Measurements from ENCODE around the gene RASSF7. TPM values are rescaled to one million over a fixed set of nuclear protein-coding genes. Genes with fewer than 3 reads are reported as not detected.

The RASSF7 gene
- total and polyA plus RNA-seq, 7 experiments from 2014 or later = 20.0 to 45.4 (median 35.5) TPM

GRCh38 chr11:593347-593746 is 32.6 kb downstream of the RASSF7 start:
- DNase-seq (no peak), ATAC-seq (no peak)
- H3K4me1 ChIP-seq (ENCODE audit: control insufficient read depth in 2 of 2, insufficient read depth in 2 of 2, low read length in 2 of 2) = peaks cover under 1 to 4% of the 10 kb centered on the region in 2 donors
- H3K27me3 ChIP-seq (ENCODE audit: control insufficient read depth in 2 of 2, insufficient read depth in 2 of 2, low read length in 2 of 2) = no peaks in the 10 kb centered on the region
- peaks cover 12 to 89% (median 21%) of the 10 kb centered on the region in 3 experiments for H3K36me3 ChIP-seq (ENCODE audit: control insufficient read depth in 2 of 3, insufficient read depth in 3 of 3, low read length in 3 of 3)
- H3K27ac ChIP-seq (ENCODE audit: low read depth, low read length) = no peak overlapping the region
- ChIA-PET CTCF (no interaction called here), POLR2A (no interaction called here)
- H3K4me3 ChIP-seq (ENCODE audit: low read length) = no peak overlapping the region
- H3K9me3 ChIP-seq (ENCODE audit: control insufficient read depth in 2 of 3, low read length in 3 of 3) = no peaks in the 10 kb centered on the region
- H3K4me1 Mint-ChIP-seq = peaks cover 0 to 22% (median 8%) of the 10 kb centered on the region in 7 donors
- no peak overlapping the region for H3K27ac Mint-ChIP-seq
- H3K27me3 Mint-ChIP-seq = no peaks in the 10 kb centered on the region
- peaks cover 8 to 41% (median 17%) of the 10 kb centered on the region in 5 donors for H3K36me3 Mint-ChIP-seq
- peaks cover 0 to 3% (median 0%) of the 10 kb centered on the region in 11 donors for H3K9me3 Mint-ChIP-seq
- intact Hi-C loops (cut with micrococcal nuclease) = no loop called here
- H3K4me3 Mint-ChIP-seq = no peak overlapping the region

GRCh38 chr11:595400-595799 is 34.6 kb downstream of the RASSF7 start:
- ATAC-seq = no peak
- peaks cover 4 to 37% (median 10%) of the 10 kb centered on the region in 5 donors for H3K36me3 Mint-ChIP-seq
- peaks cover 0 to 3% (median 0%) of the 10 kb centered on the region in 11 donors for H3K9me3 Mint-ChIP-seq
- H3K27ac Mint-ChIP-seq = no peak overlapping the region
- no peak overlapping the region for H3K4me3 Mint-ChIP-seq
- Histone ChIP-seq H3K4me1 (ENCODE audit: control insufficient read depth in 2 of 2, insufficient read depth in 2 of 2, low read length in 2 of 2) (peaks cover 0 to 4% of the 10 kb centered on the region in 2 donors), H3K9me3 (ENCODE audit: control insufficient read depth in 2 of 3, low read length in 3 of 3) (no peaks in the 10 kb centered on the region), H3K4me3 (ENCODE audit: low read length) (no peak overlapping the region), H3K36me3 (ENCODE audit: control insufficient read depth in 2 of 3, insufficient read depth in 3 of 3, low read length in 3 of 3) (peaks cover 15 to 90% (median 17%) of the 10 kb centered on the region in 3 experiments), H3K27me3 (ENCODE audit: control insufficient read depth in 2 of 2, insufficient read depth in 2 of 2, low read length in 2 of 2) (no peaks in the 10 kb centered on the region), H3K27ac (ENCODE audit: low read depth, low read length) (no peak overlapping the region)
- no peak for DNase-seq
- POLR2A ChIA-PET = interaction anchor here (0.6 kb wide), 1 partner anchor 352 kb away, joined by 3 read pairs; no protein-coding TSS in a partner anchor
- intact Hi-C loops (cut with micrococcal nuclease) = no loop called here
- no peaks in the 10 kb centered on the region for H3K27me3 Mint-ChIP-seq
- CTCF ChIA-PET = no interaction called here
- H3K4me1 Mint-ChIP-seq = peaks cover 0 to 11% (median 5%) of the 10 kb centered on the region in 7 donors

DNA sequence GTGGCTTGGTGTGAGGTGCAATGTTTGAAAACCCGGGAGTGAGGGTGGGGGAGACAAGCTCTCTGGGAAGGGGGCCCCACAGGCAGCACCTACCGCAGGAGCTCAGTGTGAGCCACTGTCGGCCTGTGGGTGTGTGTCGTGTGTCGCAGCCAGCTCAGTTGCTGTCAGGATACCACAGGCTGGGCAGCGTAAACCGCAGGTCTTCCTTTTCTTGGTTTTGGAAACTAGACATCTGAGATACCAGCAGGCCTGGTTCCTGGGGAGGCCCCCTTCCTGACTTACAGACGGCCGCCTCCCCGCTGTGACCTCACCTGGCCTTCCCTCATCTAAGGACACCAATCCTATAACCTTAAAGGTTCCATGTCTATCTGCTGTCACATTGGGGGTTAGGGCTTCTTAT is 35.6 kb downstream of the RASSF7 start:
- no peaks in the 10 kb centered on the region for H3K27me3 ChIP-seq (ENCODE audit: control insufficient read depth in 2 of 2, insufficient read depth in 2 of 2, low read length in 2 of 2)
- POLR2A ChIA-PET = no interaction called here
- no peaks in the 10 kb centered on the region for H3K27me3 Mint-ChIP-seq
- DNase-seq (no peak), ATAC-seq (no peak)
- peaks cover 0 to 3% (median 0%) of the 10 kb centered on the region in 11 donors for H3K9me3 Mint-ChIP-seq
- H3K36me3 Mint-ChIP-seq = peaks cover 4 to 34% (median 11%) of the 10 kb centered on the region in 5 donors
- H3K4me1 Mint-ChIP-seq = peaks cover 0 to 11% (median 5%) of the 10 kb centered on the region in 7 donors
- no peak overlapping the region for H3K27ac ChIP-seq (ENCODE audit: low read depth, low read length)
- H3K4me1 ChIP-seq (ENCODE audit: control insufficient read depth in 2 of 2, insufficient read depth in 2 of 2, low read length in 2 of 2) = peaks cover 0 to 4% of the 10 kb centered on the region in 2 donors
- H3K36me3 ChIP-seq (ENCODE audit: control insufficient read depth in 2 of 3, insufficient read depth in 3 of 3, low read length in 3 of 3) = peaks cover 15 to 87% (median 16%) of the 10 kb centered on the region in 3 experiments
- no peaks in the 10 kb centered on the region for H3K9me3 ChIP-seq (ENCODE audit: control insufficient read depth in 2 of 3, low read length in 3 of 3)
- CTCF ChIA-PET = interaction anchor here (0.7 kb wide), 1 partner anchor 382 kb away, joined by 4 read pairs; no protein-coding TSS in a partner anchor
- peak overlapping the region in 2 of 10 donors; percentile 16 to 25 for H3K4me3 Mint-ChIP-seq
- intact Hi-C loops (cut with micrococcal nuclease) = no loop called here
- no peak overlapping the region for H3K4me3 ChIP-seq (ENCODE audit: low read length)
- H3K27ac Mint-ChIP-seq = peak overlapping the region in 2 of 9 donors; percentile 9 to 55

DNA sequence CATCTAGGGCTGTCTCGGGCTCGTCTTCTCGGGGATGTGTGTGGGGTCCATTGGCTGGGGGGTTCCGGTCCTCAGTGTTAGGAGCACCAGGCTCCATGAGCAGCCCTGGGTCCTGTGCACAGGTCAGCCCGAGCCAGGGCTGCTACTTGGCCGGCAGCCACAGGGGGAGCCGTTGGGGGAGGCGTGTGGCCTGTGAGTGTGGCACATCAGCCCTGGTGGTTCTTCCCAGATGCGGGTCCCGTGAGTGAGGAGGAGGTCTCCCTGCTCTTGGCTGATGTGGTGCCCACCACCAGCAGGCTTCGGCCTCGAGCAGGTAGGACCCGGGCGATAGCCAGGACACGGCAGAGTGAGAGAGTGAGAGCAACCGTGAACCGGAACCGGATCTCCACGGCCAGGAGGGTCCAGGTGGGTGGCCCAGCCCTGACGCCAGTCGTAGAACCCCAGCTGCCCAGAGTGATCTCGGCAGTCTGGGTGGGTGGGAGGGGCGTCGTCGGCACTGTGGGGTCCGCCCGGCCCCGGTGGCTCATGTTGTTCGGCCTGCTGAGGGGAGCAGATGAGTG is 36.5 kb downstream of the RASSF7 start:
- H3K36me3 ChIP-seq (ENCODE audit: control insufficient read depth in 2 of 3, insufficient read depth in 3 of 3, low read length in 3 of 3) = peaks cover 14 to 90% (median 16%) of the 10 kb centered on the region in 3 experiments
- ATAC-seq (peak; percentile 45), DNase-seq (no peak)
- H3K27ac ChIP-seq (ENCODE audit: low read depth, low read length) = no peak overlapping the region
- peak overlapping the region in 1 of 9 donors; percentile 36 for H3K27ac Mint-ChIP-seq
- intact Hi-C loops (cut with micrococcal nuclease) = no loop called here
- peaks cover 0 to 4% of the 10 kb centered on the region in 2 donors for H3K4me1 ChIP-seq (ENCODE audit: control insufficient read depth in 2 of 2, insufficient read depth in 2 of 2, low read length in 2 of 2)
- no peaks in the 10 kb centered on the region for H3K27me3 ChIP-seq (ENCODE audit: control insufficient read depth in 2 of 2, insufficient read depth in 2 of 2, low read length in 2 of 2)
- H3K4me1 Mint-ChIP-seq = peaks cover 0 to 11% (median 3%) of the 10 kb centered on the region in 7 donors
- H3K4me3 Mint-ChIP-seq = no peak overlapping the region
- peaks cover 0 to 3% (median 0%) of the 10 kb centered on the region in 11 donors for H3K9me3 Mint-ChIP-seq
- H3K27me3 Mint-ChIP-seq = no peaks in the 10 kb centered on the region
- H3K36me3 Mint-ChIP-seq = peaks cover 3 to 39% (median 12%) of the 10 kb centered on the region in 5 donors
- ChIA-PET CTCF (no interaction called here), POLR2A (no interaction called here)
- no peaks in the 10 kb centered on the region for H3K9me3 ChIP-seq (ENCODE audit: control insufficient read depth in 2 of 3, low read length in 3 of 3)
- no peak overlapping the region for H3K4me3 ChIP-seq (ENCODE audit: low read length)

DNA sequence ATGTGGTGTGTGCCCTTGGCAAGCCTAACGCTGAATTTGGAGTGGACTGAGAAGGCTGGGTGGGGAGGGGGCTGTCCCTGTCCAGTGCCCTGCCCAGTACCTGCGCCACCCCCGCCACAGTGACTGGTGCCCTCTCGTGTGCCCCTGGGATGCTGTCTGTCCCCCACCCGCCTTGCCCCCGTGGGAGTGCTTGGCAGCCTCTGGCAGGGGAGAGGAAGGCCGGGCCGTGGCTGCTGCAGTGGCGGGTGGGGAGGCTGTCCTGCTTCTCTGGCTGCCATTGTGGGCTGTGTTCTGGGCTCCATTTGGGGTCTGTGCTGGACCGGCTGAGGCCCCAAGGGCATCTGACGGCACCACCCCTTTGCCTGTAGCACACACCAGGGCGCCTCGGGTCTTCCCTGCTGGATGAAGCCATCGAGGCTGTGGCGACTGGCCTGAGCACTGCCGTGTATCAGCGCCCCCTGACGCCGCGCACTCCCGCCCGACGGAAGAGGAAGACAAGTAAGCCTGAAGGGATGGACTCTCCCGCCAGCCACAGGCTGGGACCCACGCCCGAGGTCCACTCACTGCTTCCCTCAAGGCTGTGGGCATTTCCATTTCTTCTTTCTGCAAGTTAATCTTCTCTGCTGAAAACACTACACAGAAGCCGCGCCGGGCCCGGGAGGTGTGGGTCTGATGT is 37.4 kb downstream of the RASSF7 start:
- no peak for ATAC-seq
- H3K9me3 ChIP-seq (ENCODE audit: control insufficient read depth in 2 of 3, low read length in 3 of 3) = no peaks in the 10 kb centered on the region
- ChIA-PET POLR2A (no interaction called here), CTCF (no interaction called here)
- H3K4me3 Mint-ChIP-seq = no peak overlapping the region
- no peak overlapping the region for H3K4me3 ChIP-seq (ENCODE audit: low read length)
- no peaks in the 10 kb centered on the region for H3K27me3 Mint-ChIP-seq
- no peak for DNase-seq
- peaks cover 0 to 4% of the 10 kb centered on the region in 2 donors for H3K4me1 ChIP-seq (ENCODE audit: control insufficient read depth in 2 of 2, insufficient read depth in 2 of 2, low read length in 2 of 2)
- intact Hi-C loops (cut with micrococcal nuclease) = no loop called here
- peaks cover 0 to 33% (median 9%) of the 10 kb centered on the region in 5 donors for H3K36me3 Mint-ChIP-seq
- peaks cover 0 to 3% (median 0%) of the 10 kb centered on the region in 11 donors for H3K9me3 Mint-ChIP-seq
- peaks cover 0 to 11% (median 3%) of the 10 kb centered on the region in 7 donors for H3K4me1 Mint-ChIP-seq
- H3K27ac ChIP-seq (ENCODE audit: low read depth, low read length) = no peak overlapping the region
- peaks cover 10 to 90% (median 20%) of the 10 kb centered on the region in 3 experiments for H3K36me3 ChIP-seq (ENCODE audit: control insufficient read depth in 2 of 3, insufficient read depth in 3 of 3, low read length in 3 of 3)
- H3K27me3 ChIP-seq (ENCODE audit: control insufficient read depth in 2 of 2, insufficient read depth in 2 of 2, low read length in 2 of 2) = no peaks in the 10 kb centered on the region
- H3K27ac Mint-ChIP-seq = peak overlapping the region in 1 of 9 donors; percentile 60

DNA sequence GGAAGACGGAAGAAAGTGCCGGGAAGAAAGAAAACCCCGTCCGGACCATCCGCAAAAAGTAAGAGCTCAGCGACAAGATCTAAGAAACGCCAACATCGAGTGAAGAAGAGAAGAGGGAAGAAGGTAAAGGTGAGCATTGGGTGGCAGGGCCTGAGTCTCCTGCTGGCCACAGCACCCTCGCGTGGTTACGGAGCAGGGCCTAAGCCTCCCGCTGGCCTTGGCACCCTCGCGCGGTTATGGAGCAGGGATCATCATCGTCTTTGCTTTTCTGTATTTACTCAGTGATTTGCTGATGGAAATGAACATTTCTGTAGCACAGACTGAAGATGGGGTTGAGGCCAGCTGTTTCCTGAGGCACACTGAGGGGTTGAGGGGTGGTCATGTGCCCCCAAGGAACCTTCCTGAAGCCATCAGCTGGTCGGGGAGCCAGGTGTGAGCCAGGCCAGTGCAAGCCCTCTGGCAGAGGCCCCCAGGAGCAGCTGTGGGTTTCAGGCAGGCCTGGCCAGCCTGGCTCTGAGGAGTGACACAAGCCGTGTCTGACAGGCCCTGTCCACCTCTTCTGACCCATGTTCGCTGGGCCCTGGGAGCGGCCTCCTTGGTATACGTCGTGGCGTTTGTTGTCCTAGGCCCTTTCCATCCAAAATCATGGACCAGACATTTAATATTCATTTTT is 40.9 kb downstream of the RASSF7 start:
- POLR2A ChIA-PET = no interaction called here
- CTCF ChIA-PET = no interaction called here

More for the DNA sequence above, 40.9 kb downstream of the RASSF7 start:
- Mint-ChIP-seq H3K27me3 (no peaks in the 10 kb centered on the region), H3K4me3 (no peak overlapping the region), H3K27ac (peak overlapping the region in 2 of 9 donors; percentile 54 to 70), H3K4me1 (peaks cover 0 to 6% (median 0%) of the 10 kb centered on the region in 7 donors), H3K36me3 (peaks cover 4 to 32% (median 6%) of the 10 kb centered on the region in 5 donors), H3K9me3 (peaks cover 0 to 2% (median 0%) of the 10 kb centered on the region in 11 donors)
- no peaks in the 10 kb centered on the region for H3K4me1 ChIP-seq (ENCODE audit: control insufficient read depth in 2 of 2, insufficient read depth in 2 of 2, low read length in 2 of 2)
- H3K9me3 ChIP-seq (ENCODE audit: control insufficient read depth in 2 of 3, low read length in 3 of 3) = no peaks in the 10 kb centered on the region
- no peak overlapping the region for H3K4me3 ChIP-seq (ENCODE audit: low read length)
- intact Hi-C loops (cut with micrococcal nuclease) = no loop called here
- H3K36me3 ChIP-seq (ENCODE audit: control insufficient read depth in 2 of 3, insufficient read depth in 3 of 3, low read length in 3 of 3) = peaks cover 4 to 91% (median 34%) of the 10 kb centered on the region in 3 experiments
- no peak overlapping the region for H3K27ac ChIP-seq (ENCODE audit: low read depth, low read length)
- ATAC-seq (no peak), DNase-seq (no peak)
- H3K27me3 ChIP-seq (ENCODE audit: control insufficient read depth in 2 of 2, insufficient read depth in 2 of 2, low read length in 2 of 2) = no peaks in the 10 kb centered on the region

Measured in naive thymus-derived CD4-positive, alpha-beta T cell (primary cell).